Pancreas (tissue), 10 donors: ENCODE measurements around the gene FARP1. TPM values are rescaled to one million over a fixed set of nuclear protein-coding genes. Genes with fewer than 3 reads are reported as not detected.

ENCODE experiments used
- ATAC-seq, 4 donors: fragments of 200-7000 bp; cut with Tn5 transposase; one replicate each; pipeline versions ENCODE4 v1.8.0 to v1.9.1; 2020; ENCODE audit warnings: mild to moderate bottlenecking in 4 of 4, moderate library complexity in 4 of 4
- DNase-seq, 6 donors: peaks; one replicate each; pipeline ENCODE4 v3.0.0-alpha.2; 2020
- FAIRE-seq: peaks from 2 replicates; lab custom pipeline; 2012; peaks lifted over from hg19 to GRCh38; lab: Jason Lieb, UNC
- H3K27ac ChIP-seq, 4 donors: fragments of 200-600 bp; sonication (generic); 1 replicate in 3 of 4; 2 replicates in 1 of 4; pipeline versions ENCODE4 v1.5.0 to v1.8.0; 2020
- H3K27me3 ChIP-seq, 4 donors: fragments of 200-600 bp; one replicate each; pipeline ENCODE4 v1.8.0; 2021
- H3K36me3 ChIP-seq, 3 donors: fragments of 200-600 bp; sonication (generic) in 1 of 3; one replicate each; pipeline versions ENCODE4 v1.5.0 to v1.8.0; 2020 to 2021
- H3K4me1 ChIP-seq, 3 donors: fragments of 200-600 bp; one replicate each; pipeline ENCODE4 v1.8.0; 2021
- H3K4me3 ChIP-seq, 4 donors: fragments of 200-600 bp; sonication (generic) in 2 of 4; one replicate each; pipeline versions ENCODE4 v1.5.0 to v1.8.0; 2020 to 2021
- H3K9me3 ChIP-seq, 4 donors: fragments of 200-600 bp; one replicate each; pipeline ENCODE4 v1.8.0; 2021
- CTCF ChIP-seq, 4 donors: fragments of 200-600 bp; sonication (generic) in 3 of 4; IDR thresholded peaks; one replicate each; pipeline versions ENCODE4 v1.5.0 to v1.8.0; 2021; ENCODE audit warnings: antibody characterized with exemption in 4 of 4
- WGBS, 2 donors: extraction: QIAGEN DNeasy Blood & Tissue Kit; methylation state at CpG; one replicate each; pipeline ENCODE4 v1.1.7; 2013; 5-methylcytosine and 5-hydroxymethylcytosine counted together
- intact Hi-C, 3 donors: fragments of 100-400 bp; cut with DNase I; formaldehyde crosslinking; loops; one replicate each; pipeline versions ENCODE4 v1.11.1 to v1.14.2; 2022
- polyA plus RNA-seq, 2 donors: library from polyadenylated mRNA; stranded (reverse); fragments of 200-250 nt; gene quantifications; one replicate each; pipeline ENCODE4 v1.2.3, GENCODE V29; 2013
- total RNA-seq, 6 donors: library from RNA; stranded (reverse); fragmentation: NEBNext Ultra II Directional in 4 of 6; extraction: Animal tissue kit (Norgen Biotek cat#: 25700) in 4 of 6; gene quantifications; one replicate each; pipeline versions ENCODE4 v1.2.1 to v1.2.4, GENCODE V29; 2021 to 2023
- donor health status: healthy with polysubstance abuse.
- donor health status: DM: no; HTN: no; CAD: no; lungs with moderate emphysema.
- donor health status: DM: no; HTN: no; CAD: no.
- donor health status: control.
- donor health status: control.
- donor health status: Bipolar disorder and iron deficiency.
- donor health status: DM: yes; HTN: yes; CAD: no.
- donor health status: DM: no; HTN: no; CAD: no.
- donor health status: DM: no; HTN: no; CAD: no.
- donor health status: DM: yes; HTN: yes; CAD: no.

Gene FARP1
- total and polyA plus RNA-seq, 8 donors: 30.8 to 95.1 (median 56.0) TPM

GRCh38 chr13:98129059-98129746 lies 13.7 kb upstream of the FARP1 start:
- Histone ChIP-seq H3K9me3 (no peaks in the 10 kb centered on the region), H3K36me3 (no peaks in the 10 kb centered on the region), H3K4me1 (no peaks in the 10 kb centered on the region), H3K27ac (no peak overlapping the region), H3K27me3 (no peaks in the 10 kb centered on the region), H3K4me3 (no peak overlapping the region)
- DNase-seq (no peak), ATAC-seq (no peak), FAIRE-seq (no peak)
- WGBS, 2 donors: 84 to 86% methylated on average over 5 of the region's 5 CpGs
- TF ChIP-seq CTCF (IDR thresholded peaks at IDR 0.05): no peak
- intact Hi-C loops: no loop called here

GRCh38 chr13:98133946-98134345 lies 8.9 kb upstream of the FARP1 start:
- Histone ChIP-seq H3K36me3 (no peaks in the 10 kb centered on the region), H3K4me1 (no peaks in the 10 kb centered on the region), H3K27ac (no peak overlapping the region), H3K9me3 (no peaks in the 10 kb centered on the region), H3K4me3 (no peak overlapping the region), H3K27me3 (no peaks in the 10 kb centered on the region)
- ATAC-seq: peak in 2 of 4 donors; percentile 51 to 56
- 77 to 80% methylated on average over 3 of the region's 3 CpGs for WGBS, 2 donors
- intact Hi-C loops: loop anchor here in 1 of 3 donors (10.0 kb wide), 1 partner anchor 291 kb away; no protein-coding TSS in a partner anchor
- no peak for FAIRE-seq
- TF ChIP-seq CTCF (IDR thresholded peaks at IDR 0.05): no peak
- no peak for DNase-seq

GRCh38 chr13:98134901-98135300 lies 8.0 kb upstream of the FARP1 start:
- Histone ChIP-seq H3K36me3 (no peaks in the 10 kb centered on the region), H3K27ac (no peak overlapping the region), H3K4me3 (no peak overlapping the region), H3K4me1 (no peaks in the 10 kb centered on the region), H3K9me3 (no peaks in the 10 kb centered on the region), H3K27me3 (no peaks in the 10 kb centered on the region)
- intact Hi-C loops: loop anchor here in 1 of 3 donors (10.0 kb wide), 1 partner anchor 290 kb away; no protein-coding TSS in a partner anchor
- 96 to 98% methylated on average over 1 of the region's 1 CpG for WGBS, 2 donors
- DNase-seq (no peak), ATAC-seq (no peak), FAIRE-seq (no peak)
- no peak for TF ChIP-seq CTCF (IDR thresholded peaks at IDR 0.05)

- 94 to 95% methylated on average over 7 of the region's 7 CpGs for WGBS, 2 donors
- H3K4me1 ChIP-seq: peaks cover 9 to 12% (median 11%) of the 10 kb centered on the region in 3 donors
- H3K9me3 ChIP-seq: no peaks in the 10 kb centered on the region
- intact Hi-C loops: loop anchor here in 2 of 3 donors (10.0 kb wide), 2 partner anchors 74 to 284 kb away; no protein-coding TSS in a partner anchor
- ATAC-seq: no peak
- no peak overlapping the region for H3K27ac ChIP-seq
- H3K36me3 ChIP-seq: no peaks in the 10 kb centered on the region
- FAIRE-seq: no peak
- H3K4me3 ChIP-seq: no peak overlapping the region
- no peak for DNase-seq
- TF ChIP-seq CTCF (IDR thresholded peaks at IDR 0.05): no peak
- H3K27me3 ChIP-seq: no peaks in the 10 kb centered on the region
Measured at GRCh38 chr13:98141091-98141490, 1.8 kb upstream of the FARP1 start.
